K562 (cell line): Measurements from ENCODE around the gene TFCP2. TPM values are rescaled to one million over a fixed set of nuclear protein-coding genes. Genes with fewer than 3 reads are reported as not detected.
A peak's percentile ranks its signal among the peaks of the same experiment; 100 is the strongest.

Experiments used
- ATAC-seq: fragments of 200-7000 bp; cut with Tn5 transposase; 3 replicates; pipeline ENCODE4 v1.9.1; 2020; ENCODE audit warnings: moderate library complexity
- BruUV-seq: library from RNA; stranded (reverse); fragments of 400-500 nt; replicated peaks from 2 replicates; lab custom pipeline; 2021; lab: Mats Ljungman, UMichigan
- CTCF ChIA-PET: fragments of 300-600 bp; formaldehyde crosslinking; extraction: SDS; loops from one replicate; lab custom pipeline; 2021; ENCODE audit warnings: low intra/inter-chr PET ratio; lab: Yijun Ruan, JAX
- POLR2A ChIA-PET: fragments of 300-600, 350-650 bp; sonication (Branson Sonifier 250); formaldehyde crosslinking; extraction: SDS; loops from one replicate; lab custom pipeline; 2021; ENCODE audit warnings: antibody characterized with exemption, inconsistent platforms; lab: Yijun Ruan, JAX
- DNase-seq, 4 experiments: peaks; one replicate each; pipeline versions ENCODE4 v3.0.0 to v3.0.0-alpha.2; 2011 to 2018; ENCODE audit warnings: low spot score in 3 of 4, mixed read lengths in 3 of 4; ENCODE audit errors: extremely low read depth in 1 of 4
- FAIRE-seq: peaks from 2 replicates; lab custom pipeline; 2011; peaks lifted over from hg19 to GRCh38; lab: Jason Lieb, UNC
- H2AFZ ChIP-seq: 2 replicates; pipeline ENCODE4 v1.6.0; 2011; ENCODE audit warnings: low read depth, low read length, control low read depth, inconsistent platforms
- H3K27ac ChIP-seq: fragments of 200-600 bp; 3 replicates; pipeline ENCODE4 v1.8.0; 2011; ENCODE audit warnings: low read depth, mild to moderate bottlenecking, control low read depth, inconsistent platforms, low read length, moderate library complexity, mixed read lengths; ENCODE audit errors: extremely low read depth
- H3K27me3 ChIP-seq, 2 experiments: fragments of 300-600 bp in 1 of 2; 2 replicates in 1 of 2; 3 replicates in 1 of 2; pipeline versions ENCODE4 v1.6.0 to v1.8.0; 2011; ENCODE audit warnings: inconsistent platforms in 2 of 2, low read length in 2 of 2, mild to moderate bottlenecking in 1 of 2, mixed read lengths in 1 of 2, moderate library complexity in 1 of 2; ENCODE audit not compliant: control insufficient read depth in 2 of 2, insufficient read depth in 2 of 2
- H3K36me3 ChIP-seq: fragments of 300-600 bp; 3 replicates; pipeline ENCODE4 v1.8.0; 2011; ENCODE audit warnings: mild to moderate bottlenecking, low read length, inconsistent platforms; ENCODE audit not compliant: control insufficient read depth, insufficient read depth
- H3K4me1 ChIP-seq, 2 experiments: fragments of 200-600 bp in 1 of 2; replicated peaks in 1 of 2; 2 replicates in 1 of 2; 3 replicates in 1 of 2; pipeline versions ENCODE4 v1.5.1 to v1.8.0; 2011; ENCODE audit warnings: inconsistent platforms in 2 of 2, low read length in 2 of 2, mild to moderate bottlenecking in 1 of 2, mixed read lengths in 1 of 2, moderate library complexity in 1 of 2; ENCODE audit not compliant: control insufficient read depth in 2 of 2, insufficient read depth in 2 of 2
- H3K4me2 ChIP-seq: 2 replicates; pipeline ENCODE4 v1.6.1; 2011; ENCODE audit warnings: low read length, control low read depth, inconsistent platforms, mixed read lengths; ENCODE audit not compliant: insufficient read depth
- H3K4me3 ChIP-seq: fragments of 200-600 bp; sonication (generic), shearing (Covaris generic); 2 replicates; pipeline ENCODE4 v1.5.1; 2016; ENCODE audit warnings: control low read depth, inconsistent platforms
- H3K79me2 ChIP-seq: fragments of 200-600 bp; 3 replicates; pipeline ENCODE4 v1.8.0; 2011; ENCODE audit warnings: low read length, inconsistent platforms; ENCODE audit not compliant: control insufficient read depth, insufficient read depth
- H3K9ac ChIP-seq, 2 experiments: 2 replicates each; pipeline versions ENCODE4 v1.6.0 to v1.6.1; 2011; ENCODE audit warnings: low read depth in 2 of 2, low read length in 2 of 2, control low read depth in 1 of 2, inconsistent platforms in 1 of 2, mild to moderate bottlenecking in 1 of 2, mixed read lengths in 1 of 2; ENCODE audit not compliant: insufficient read depth in 1 of 2
- H3K9me1 ChIP-seq: one replicate; pipeline ENCODE4 v1.6.0; 2011; ENCODE audit warnings: inconsistent platforms, mild to moderate bottlenecking, low read length, moderate library complexity; ENCODE audit not compliant: control insufficient read depth, insufficient read depth
- H3K9me3 ChIP-seq: replicated peaks from 2 replicates; pipeline ENCODE4 v1.5.1; 2011; ENCODE audit warnings: low read depth, low read length, inconsistent platforms; ENCODE audit not compliant: control insufficient read depth, insufficient read depth
- H4K20me1 ChIP-seq: replicated peaks from 2 replicates; pipeline ENCODE4 v1.6.1; 2011; ENCODE audit warnings: low read length, inconsistent platforms, mixed read lengths; ENCODE audit not compliant: control insufficient read depth, insufficient read depth
- ATF7 ChIP-seq: fragments of 450-650 bp; IDR thresholded peaks from 2 replicates; pipeline ENCODE4 v1.7.1; 2014; ENCODE audit warnings: mild to moderate bottlenecking, moderate library complexity
- BRD4 ChIP-seq: fragments of 200-600 bp; sonication (generic); IDR thresholded peaks from 2 replicates; pipeline ENCODE4 v1.6.1; 2017; ENCODE audit warnings: inconsistent platforms
- CEBPG ChIP-seq, 3 experiments: fragments of 200-800 bp in 1 of 3; sonication (Bioruptor generic) in 1 of 3; sonication (generic) in 1 of 3; formaldehyde crosslinking in 1 of 3; IDR thresholded peaks in 2 of 3; conservative IDR thresholded peaks in 1 of 3; 2 replicates each; pipeline versions ENCODE4 v1.6.1 to v1.8.0; 2016 to 2022; ENCODE audit warnings: missing compliant biosample characterization in 2 of 3, missing genetic modification characterization in 2 of 3, mild to moderate bottlenecking in 1 of 3, missing genetic modification reagents in 1 of 3
- KDM4B ChIP-seq, 2 experiments: fragments of 450-650 bp in 1 of 2; sonication (generic) in 1 of 2; IDR thresholded peaks; 2 replicates each; pipeline ENCODE4 v1.6.1; 2016 to 2017; ENCODE audit warnings: borderline replicate concordance in 2 of 2, antibody characterized with exemption in 1 of 2, low read depth in 1 of 2, mild to moderate bottlenecking in 1 of 2
- KLF16 ChIP-seq: IDR thresholded peaks from 2 replicates; pipeline ENCODE4 v1.6.1; 2016; ENCODE audit warnings: antibody characterized with exemption
- MBD2 ChIP-seq: sonication (generic); IDR thresholded peaks from 2 replicates; pipeline ENCODE4 v1.6.1; 2016; ENCODE audit warnings: low read depth, borderline replicate concordance
- POLR3G ChIP-seq: IDR thresholded peaks from 2 replicates; pipeline ENCODE4 v1.6.1; 2011; ENCODE audit not compliant: insufficient read length, insufficient replicate concordance; ENCODE audit errors: extremely low read depth
- PRDM10 ChIP-seq: fragments of 450-650 bp; IDR thresholded peaks from 2 replicates; pipeline ENCODE4 v1.6.1; 2018; ENCODE audit not compliant: partially characterized antibody
- TAF7 ChIP-seq: fragments of 450-650 bp; IDR thresholded peaks from 2 replicates; pipeline ENCODE4 v1.6.1; 2016; ENCODE audit warnings: missing genetic modification characterization, missing compliant biosample characterization
- ZBTB8A ChIP-seq: fragments of 450-650 bp; IDR thresholded peaks from 2 replicates; pipeline ENCODE4 v1.6.1; 2018; ENCODE audit warnings: mild to moderate bottlenecking, moderate library complexity; ENCODE audit not compliant: partially characterized antibody
- WGBS: fragments of 100-300 bp; shearing (Covaris generic); methylation state at CpG from one replicate; pipeline ENCODE4 v1.1.6; 2016; ENCODE audit warnings: low coverage, mixed read lengths; ENCODE audit not compliant: insufficient coverage; ENCODE audit errors: missing lambda C conversion rate; 5-methylcytosine and 5-hydroxymethylcytosine counted together
- in situ Hi-C: fragments of 300-500 bp; cut with MboI; formaldehyde crosslinking; loops from 4 replicates; pipeline ENCODE4 v1.15.0; 2018; ENCODE audit warnings: inconsistent platforms, mixed read lengths
- intact Hi-C: fragments of 100-400 bp; cut with micrococcal nuclease; formaldehyde crosslinking; loops from 2 replicates; pipeline ENCODE4 v1.14.2; 2022
- polyA plus RNA-seq, 8 experiments: library from polyadenylated mRNA; depleted of rRNA in 4 of 8; stranded (reverse) in 5 of 8; unstranded in 3 of 8; fragments of >200 nt; fragmentation: Nextera tagmentation in 2 of 8; fragmentation: Illumina TruSeq in 1 of 8; extraction: Ambion mirVana in 2 of 8; extraction: Trizol in 1 of 8; gene quantifications; 2 replicates each; pipeline versions ENCODE4 v1.2.1 to v1.2.3, GENCODE V29; 2011 to 2014; ENCODE audit warnings: inconsistent platforms in 1 of 8, missing spikeins in 1 of 8
- total RNA-seq, 7 experiments: library from RNA; depleted of rRNA in 6 of 7; stranded (reverse); fragments of >200 nt in 6 of 7; fragmentation: Illumina TruSeq in 2 of 7; extraction: Trizol in 2 of 7; gene quantifications; 2 replicates each; pipeline versions ENCODE4 v1.2.1 to v1.2.3, GENCODE V29; 2011 to 2021; ENCODE audit warnings: low replicate concordance in 1 of 7
- TF ChIP-seq, protein P1 (sequence below), 2 experiments: fragments of 450-650 bp in 1 of 2; sonication (generic) in 1 of 2; formaldehyde crosslinking in 1 of 2; IDR thresholded peaks in 1 of 2; conservative IDR thresholded peaks in 1 of 2; 2 replicates each; pipeline versions ENCODE4 v1.6.1 to v1.8.1; 2016 to 2023; ENCODE audit warnings: mild to moderate bottlenecking in 2 of 2, moderate library complexity in 2 of 2, inconsistent platforms in 1 of 2, missing genetic modification reagents in 1 of 2
- TF ChIP-seq, protein P2 (sequence below): fragments of 200-800 bp; sonication (Bioruptor generic); IDR thresholded peaks from 2 replicates; pipeline ENCODE4 v1.6.1; 2017; ENCODE audit warnings: missing genetic modification characterization, missing compliant biosample characterization
- TF ChIP-seq, protein P3 (sequence below): sonication (generic); formaldehyde crosslinking; IDR thresholded peaks from 2 replicates; pipeline ENCODE4 v1.8.0; 2022; ENCODE audit warnings: missing genetic modification reagents, mild to moderate bottlenecking, moderate library complexity, borderline replicate concordance

Gene TFCP2
- total and polyA plus RNA-seq, 9 of the 15 experiments (the other 6 are each of a cell fraction or from before 2014, with no cell fraction given): 8.0 to 38.9 (median 19.3) TPM

DNA sequence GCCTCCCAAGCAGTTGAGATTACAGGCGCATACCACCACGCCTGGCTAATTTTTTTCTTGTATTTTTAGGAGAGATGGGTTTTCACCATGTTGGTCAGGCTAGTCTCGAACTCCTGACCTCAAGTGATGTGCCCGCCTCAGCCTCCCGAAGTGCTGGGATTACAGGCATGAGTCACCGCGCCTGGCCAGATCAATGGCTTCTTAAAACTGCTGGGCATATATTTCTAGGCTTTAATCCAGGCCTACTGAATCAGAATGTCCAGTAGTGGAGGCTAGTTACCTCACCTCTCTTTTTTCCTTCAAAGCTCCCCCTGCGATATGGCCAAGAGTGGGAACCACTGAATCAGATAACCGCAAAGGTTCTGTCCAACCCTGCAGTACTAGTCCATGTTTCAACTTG lies 27.9 kb upstream of the TFCP2 start:
- H3K27ac ChIP-seq: no peak overlapping the region
- H3K27me3 ChIP-seq: no peaks in the 10 kb centered on the region
- no peak overlapping the region for H2AFZ ChIP-seq
- no peaks in the 10 kb centered on the region for H3K9me1 ChIP-seq
- in situ Hi-C loops (no loop called here), intact Hi-C loops (no loop called here)
- WGBS: 28% methylated on average over 9 of the region's 9 CpGs
- no peaks in the 10 kb centered on the region for H3K79me2 ChIP-seq
- 0 out of 3 replicates have a peak, but pooled peaks have one; percentile 15 for ATAC-seq
- peak; percentile 40 for FAIRE-seq
- H3K4me1 ChIP-seq: peaks cover 0 to 17% of the 10 kb centered on the region in 2 experiments; a peak in 3 of 5 replicates
- no peak overlapping the region for H3K4me3 ChIP-seq
- H4K20me1 ChIP-seq: no peaks in the 10 kb centered on the region
- no peak overlapping the region for H3K4me2 ChIP-seq
- POLR2A ChIA-PET: interaction anchor here (0.6 to 1.2 kb wide), 2 partner anchors 10 to 16 kb away, joined by 5 to 6 read pairs; no protein-coding TSS in a partner anchor
- H3K9me3 ChIP-seq: no peaks in the 10 kb centered on the region
- H3K36me3 ChIP-seq: no peaks in the 10 kb centered on the region
- H3K9ac ChIP-seq: no peak overlapping the region
- no peak for DNase-seq
- BruUV-seq: no TSS peak
- CTCF ChIA-PET: no interaction called here
- no peak for TF ChIP-seq ZBTB8A
- TF ChIP-seq POLR3G: no peak
- TF ChIP-seq, protein P1, sequence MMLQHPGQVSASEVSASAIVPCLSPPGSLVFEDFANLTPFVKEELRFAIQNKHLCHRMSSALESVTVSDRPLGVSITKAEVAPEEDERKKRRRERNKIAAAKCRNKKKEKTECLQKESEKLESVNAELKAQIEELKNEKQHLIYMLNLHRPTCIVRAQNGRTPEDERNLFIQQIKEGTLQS (IDR thresholded peaks at IDR 0.05): 0 out of 2 replicates have a peak, but pooled peaks have one; percentile 22
- TF ChIP-seq, protein P1 (CRISPR knock-in tag; conservative IDR thresholded peaks at IDR 0.05): no peak
- no peak for TF ChIP-seq CEBPG (CRISPR knock-in tag; IDR thresholded peaks at IDR 0.05)
- TF ChIP-seq CEBPG (tag; conservative IDR thresholded peaks at IDR 0.05 in 1 of 2, IDR thresholded peaks at IDR 0.05 in 1 of 2): no peak
- TF ChIP-seq MBD2: no peak
- TF ChIP-seq, protein P2, sequence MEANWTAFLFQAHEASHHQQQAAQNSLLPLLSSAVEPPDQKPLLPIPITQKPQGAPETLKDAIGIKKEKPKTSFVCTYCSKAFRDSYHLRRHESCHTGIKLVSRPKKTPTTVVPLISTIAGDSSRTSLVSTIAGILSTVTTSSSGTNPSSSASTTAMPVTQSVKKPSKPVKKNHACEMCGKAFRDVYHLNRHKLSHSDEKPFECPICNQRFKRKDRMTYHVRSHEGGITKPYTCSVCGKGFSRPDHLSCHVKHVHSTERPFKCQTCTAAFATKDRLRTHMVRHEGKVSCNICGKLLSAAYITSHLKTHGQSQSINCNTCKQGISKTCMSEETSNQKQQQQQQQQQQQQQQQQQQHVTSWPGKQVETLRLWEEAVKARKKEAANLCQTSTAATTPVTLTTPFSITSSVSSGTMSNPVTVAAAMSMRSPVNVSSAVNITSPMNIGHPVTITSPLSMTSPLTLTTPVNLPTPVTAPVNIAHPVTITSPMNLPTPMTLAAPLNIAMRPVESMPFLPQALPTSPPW (CRISPR knock-in tag): 0 out of 2 replicates have a peak, but pooled peaks have one; percentile 21
- no peak for TF ChIP-seq PRDM10
- TF ChIP-seq KLF16: no peak
- TF ChIP-seq ATF7: no peak
- TF ChIP-seq TAF7 (tag): no peak
- no peak for TF ChIP-seq KDM4B (IDR thresholded peaks at IDR 0.05; ENCODE audit: borderline replicate concordance in 2 of 2, low read depth in 1 of 2)
- no peak for TF ChIP-seq BRD4
- TF ChIP-seq, protein P3, sequence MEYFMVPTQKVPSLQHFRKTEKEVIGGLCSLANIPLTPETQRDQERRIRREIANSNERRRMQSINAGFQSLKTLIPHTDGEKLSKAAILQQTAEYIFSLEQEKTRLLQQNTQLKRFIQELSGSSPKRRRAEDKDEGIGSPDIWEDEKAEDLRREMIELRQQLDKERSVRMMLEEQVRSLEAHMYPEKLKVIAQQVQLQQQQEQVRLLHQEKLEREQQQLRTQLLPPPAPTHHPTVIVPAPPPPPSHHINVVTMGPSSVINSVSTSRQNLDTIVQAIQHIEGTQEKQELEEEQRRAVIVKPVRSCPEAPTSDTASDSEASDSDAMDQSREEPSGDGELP (CRISPR knock-in tag): no peak
